HS-27A (cell line): ENCODE measurements around the gene MINAR1.

Experiments used
- DNase-seq: peaks from one replicate; pipeline ENCODE4 v3.0.0-alpha.2; 2012; ENCODE audit warnings: low read depth, missing footprints

The MINAR1 gene

GRCh38 chr15:79430901-79431635 is 1.1 kb upstream of the MINAR1 start:
- no peak for DNase-seq

DNA sequence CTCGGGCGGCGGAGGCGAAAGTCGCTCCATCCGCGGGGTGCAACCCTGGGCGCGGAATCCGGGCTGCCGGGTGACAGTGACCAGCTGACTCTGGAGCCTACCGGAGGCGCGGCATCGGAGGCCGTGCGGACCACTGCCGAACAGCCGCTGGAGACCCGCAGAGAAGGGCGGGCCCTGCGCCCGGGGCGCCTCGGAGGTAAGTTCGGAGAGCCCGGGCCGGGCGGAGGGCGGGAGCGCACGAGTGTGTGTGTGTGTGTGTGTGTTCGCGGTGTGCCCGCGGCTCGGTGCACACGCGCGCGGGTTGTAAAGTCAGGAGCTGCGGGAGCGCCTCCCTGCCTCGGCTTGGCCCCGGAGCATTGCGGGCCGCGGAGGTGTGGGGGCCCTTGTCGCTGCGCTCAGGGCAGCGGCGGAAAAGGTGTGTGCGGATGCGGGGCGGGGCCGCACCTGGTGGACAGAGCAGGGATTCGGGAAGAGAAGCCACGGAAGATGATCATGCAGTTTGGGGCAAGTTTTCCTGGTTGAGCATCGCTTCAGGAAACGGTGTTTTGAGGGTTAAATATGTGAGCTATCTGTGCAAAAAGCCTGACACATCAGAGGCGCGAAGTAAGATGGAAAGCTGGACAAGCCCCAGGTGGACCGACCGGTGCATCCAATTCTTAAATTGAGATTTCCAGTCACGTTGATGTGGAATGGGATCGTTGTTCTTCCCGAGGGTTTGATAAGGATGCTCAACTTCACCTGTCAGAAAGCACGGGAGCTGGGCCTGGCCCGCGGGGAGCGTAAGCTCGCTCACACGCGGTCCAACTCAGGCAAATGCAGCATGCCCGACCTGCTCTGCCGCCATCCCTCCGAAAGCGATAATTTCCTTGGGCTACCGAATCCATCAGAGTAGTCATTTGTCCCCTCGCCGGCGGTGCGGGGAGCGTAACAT is 474 bp downstream of the MINAR1 start:
- no peak for DNase-seq

- no peak for DNase-seq
These were observed 1.3 kb downstream of the MINAR1 start for GRCh38 chr15:79433276-79433990.

GRCh38 chr15:79434361-79434760 is 2.2 kb downstream of the MINAR1 start:
- no peak for DNase-seq

GRCh38 chr15:79436037-79436780 is 4.1 kb downstream of the MINAR1 start:
- DNase-seq, result no peak

DNA sequence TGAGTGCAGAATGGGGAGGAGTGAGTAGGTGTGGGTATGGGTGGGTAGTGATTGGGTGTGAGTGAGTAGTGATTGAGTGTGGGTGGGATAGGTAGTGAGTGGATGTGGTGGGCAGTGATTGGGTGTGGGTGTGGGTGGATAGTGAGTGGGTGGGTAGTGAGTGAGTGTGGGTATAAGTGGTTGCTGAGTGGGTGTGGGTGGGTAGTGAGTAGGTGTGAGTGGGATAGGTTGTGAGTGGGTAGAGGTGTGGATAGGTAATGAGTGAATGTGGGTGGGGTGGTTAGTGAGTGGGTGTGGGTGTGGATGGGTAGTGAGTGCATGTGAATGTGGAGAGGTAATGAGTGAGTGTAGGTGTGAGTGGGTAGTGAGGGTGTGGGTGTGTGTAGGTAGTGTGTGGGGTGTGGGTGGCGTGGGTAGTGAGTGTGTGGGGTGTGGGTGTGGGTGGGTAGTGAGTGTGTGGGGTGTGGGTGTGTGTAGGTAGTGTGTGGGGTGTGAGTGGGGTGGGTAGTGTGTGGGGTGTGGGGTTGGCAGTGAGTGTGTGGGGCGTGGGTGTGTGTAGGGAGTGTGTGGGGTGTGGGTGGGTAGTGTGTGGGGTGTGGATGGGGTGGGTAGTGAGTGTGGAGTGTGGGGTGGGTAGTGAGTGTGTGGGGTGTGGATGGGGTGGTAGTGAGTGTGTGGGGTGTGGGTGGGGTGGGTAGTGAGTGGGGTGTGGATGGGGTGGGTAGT is 5.3 kb downstream of the MINAR1 start:
- no peak for DNase-seq

- no peak for DNase-seq
These were observed 7.1 kb downstream of the MINAR1 start for GRCh38 chr15:79439236-79439635.

GRCh38 chr15:79440355-79440908 is 8.3 kb downstream of the MINAR1 start:
- no peak for DNase-seq

- DNase-seq, result no peak
These were observed 10.8 kb downstream of the MINAR1 start for GRCh38 chr15:79442911-79443310.

DNA sequence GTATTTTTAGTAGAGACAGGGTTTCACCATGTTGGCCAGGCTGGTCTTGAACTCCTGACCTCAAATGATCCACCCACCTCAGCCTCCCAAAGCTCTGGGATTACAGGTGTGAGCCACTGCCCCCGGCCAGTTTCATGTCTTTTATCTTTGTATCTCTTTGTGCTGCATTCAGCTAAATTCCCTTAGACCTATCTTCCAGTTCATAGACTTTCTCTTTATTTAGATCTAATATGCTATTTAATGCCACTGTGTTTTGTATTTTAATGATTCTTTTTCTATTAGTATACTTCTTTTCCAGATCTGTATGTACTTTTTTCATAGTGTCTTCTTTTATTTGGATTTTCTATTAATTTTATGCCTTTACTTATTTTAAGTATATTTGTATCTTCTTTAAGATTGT is 14.9 kb downstream of the MINAR1 start:
- no peak for DNase-seq

GRCh38 chr15:79450648-79451047 is 18.5 kb downstream of the MINAR1 start:
- DNase-seq, result no peak

GRCh38 chr15:79451361-79451999 is 19.3 kb downstream of the MINAR1 start:
- DNase-seq, result no peak

GRCh38 chr15:79452244-79453051 is 20.3 kb downstream of the MINAR1 start:
- no peak for DNase-seq

- no peak for DNase-seq
These were observed 21.3 kb downstream of the MINAR1 start for GRCh38 chr15:79453446-79453845.

- DNase-seq, result no peak
These were observed 21.9 kb downstream of the MINAR1 start for GRCh38 chr15:79454063-79454462.

- no peak for DNase-seq
These were observed 23.2 kb downstream of the MINAR1 start for GRCh38 chr15:79455361-79455760.

- DNase-seq, result no peak
These were observed 23.8 kb downstream of the MINAR1 start for GRCh38 chr15:79455943-79456342.

- DNase-seq, result no peak
These were observed 26.4 kb downstream of the MINAR1 start for GRCh38 chr15:79458491-79458890.

DNA sequence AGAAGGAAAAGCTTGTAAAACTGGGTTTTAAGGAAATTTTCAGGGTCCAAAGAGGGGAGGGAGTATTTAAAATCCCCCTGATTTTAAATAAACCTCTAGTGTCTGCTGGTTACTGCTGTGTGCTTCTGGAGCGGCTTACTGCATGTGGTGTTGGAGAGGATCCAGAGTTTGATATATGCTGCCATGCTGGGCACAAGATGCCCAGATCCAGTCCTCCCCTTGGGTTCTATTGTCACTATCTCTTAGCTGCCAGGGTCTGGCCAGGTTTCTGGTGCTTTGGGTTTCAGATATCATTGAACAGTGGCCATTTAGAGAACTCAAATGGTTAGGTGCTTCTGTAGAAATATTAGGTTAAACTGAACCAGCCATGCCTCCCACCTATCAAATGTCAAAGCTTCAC is 27.5 kb downstream of the MINAR1 start:
- no peak for DNase-seq
